GM23338 (cell line): ENCODE measurements around the gene METTL24. TPM values are rescaled to one million over a fixed set of nuclear protein-coding genes. Genes with fewer than 3 reads are reported as not detected.
"Not testable (repeated sequence)": the region's sequence is repeated elsewhere in the genome, so short reads cannot be mapped to it uniquely, and the experiment has no call there.

Source experiments
- ATAC-seq: fragments of 200-7000 bp; cut with Tn5 transposase; 3 replicates; pipeline ENCODE4 v1.9.1; 2020
- DNase-seq: peaks from one replicate; pipeline ENCODE4 v3.0.0-alpha.2; 2015; ENCODE audit warnings: low spot score
- H2AFZ ChIP-seq: fragments of 200-600 bp; sonication (generic); 2 replicates; pipeline ENCODE4 v1.8.0; 2016; ENCODE audit warnings: antibody characterized with exemption, mild to moderate bottlenecking, moderate library complexity
- H3F3A ChIP-seq: fragments of 200-600 bp; sonication (generic); replicated peaks from 2 replicates; pipeline ENCODE4 v1.8.0; 2017; ENCODE audit warnings: antibody characterized with exemption, mixed run types, low read depth
- H3K27ac ChIP-seq: fragments of 200-600 bp; sonication (generic); 2 replicates; pipeline ENCODE4 v1.6.1; 2016; ENCODE audit warnings: low read depth
- H3K27me3 ChIP-seq: fragments of 200-600 bp; sonication (generic); 2 replicates; pipeline ENCODE4 v1.8.0; 2016; ENCODE audit warnings: mild to moderate bottlenecking, mixed run types, moderate library complexity; ENCODE audit not compliant: insufficient read depth
- H3K36me3 ChIP-seq: fragments of 200-600 bp; sonication (generic); 2 replicates; pipeline ENCODE4 v1.8.0; 2016; ENCODE audit warnings: mild to moderate bottlenecking; ENCODE audit not compliant: insufficient read depth
- H3K4me1 ChIP-seq: fragments of 200-600 bp; sonication (generic); 2 replicates; pipeline ENCODE4 v1.8.0; 2016; ENCODE audit warnings: mild to moderate bottlenecking, moderate library complexity; ENCODE audit not compliant: insufficient read depth
- H3K4me2 ChIP-seq: fragments of 200-600 bp; sonication (generic); 2 replicates; pipeline ENCODE4 v1.7.1; 2017; ENCODE audit warnings: mixed run types
- H3K4me3 ChIP-seq: fragments of 200-600 bp; sonication (generic); 2 replicates; pipeline ENCODE4 v1.6.1; 2016; ENCODE audit warnings: mixed run types
- H3K79me2 ChIP-seq: fragments of 200-600 bp; sonication (generic); replicated peaks from 2 replicates; pipeline ENCODE4 v1.8.0; 2017; ENCODE audit warnings: mild to moderate bottlenecking; ENCODE audit not compliant: insufficient read depth
- H3K9me2 ChIP-seq: fragments of 200-600 bp; sonication (generic); 2 replicates; pipeline ENCODE4 v1.8.0; 2017; ENCODE audit not compliant: insufficient read depth
- H4K20me1 ChIP-seq: fragments of 200-600 bp; sonication (generic); replicated peaks from 2 replicates; pipeline ENCODE4 v1.8.0; 2017; ENCODE audit warnings: mild to moderate bottlenecking; ENCODE audit not compliant: insufficient read depth
- H3K27ac Mint-ChIP-seq: 2 replicates; pipeline ENCODE4 v1.8.0; 2020; ENCODE audit warnings: inconsistent platforms, mild to moderate bottlenecking, moderate library complexity, mixed read lengths
- H3K27me3 Mint-ChIP-seq: 3 replicates; pipeline ENCODE4 v1.8.0; 2022; ENCODE audit warnings: low read depth, mild to moderate bottlenecking, moderate library complexity, mixed read lengths, inconsistent platforms; ENCODE audit not compliant: insufficient read depth, poor library complexity
- H3K36me3 Mint-ChIP-seq: 3 replicates; pipeline ENCODE4 v1.8.0; 2021; ENCODE audit warnings: low read depth, mild to moderate bottlenecking, inconsistent platforms, moderate library complexity, mixed read lengths
- H3K4me1 Mint-ChIP-seq: 3 replicates; pipeline ENCODE4 v1.8.0; 2020; ENCODE audit warnings: mild to moderate bottlenecking, inconsistent platforms, mixed read lengths
- H3K4me3 Mint-ChIP-seq: 3 replicates; pipeline ENCODE4 v1.8.0; 2021; ENCODE audit warnings: moderate library complexity, mild to moderate bottlenecking, inconsistent platforms, mixed read lengths
- H3K9me3 Mint-ChIP-seq: 3 replicates; pipeline ENCODE4 v1.8.0; 2020; ENCODE audit warnings: moderate library complexity, mild to moderate bottlenecking, inconsistent platforms, mixed read lengths
- CREB1 ChIP-seq: fragments of 250-450 bp; sonication (Bioruptor Pico); IDR thresholded peaks from 2 replicates; pipeline ENCODE4 v1.5.0; 2020; ENCODE audit warnings: low read depth, mild to moderate bottlenecking, moderate library complexity
- CTCF ChIP-seq, 2 experiments: fragments of 200-600 bp in 1 of 2; sonication (generic) in 1 of 2; conservative IDR thresholded peaks; 2 replicates each; pipeline versions ENCODE4 v1.5.1 to v1.6.1; 2016 to 2017; ENCODE audit warnings: antibody characterized with exemption in 2 of 2, low read depth in 2 of 2, mild to moderate bottlenecking in 2 of 2, moderate library complexity in 1 of 2
- ETS1 ChIP-seq: IDR thresholded peaks from 2 replicates; pipeline ENCODE4 v1.6.1; 2016; ENCODE audit warnings: antibody characterized with exemption
- JUNB ChIP-seq: IDR thresholded peaks from one replicate; pipeline ENCODE4 v1.6.1; 2016; ENCODE audit warnings: antibody characterized with exemption; ENCODE audit not compliant: unreplicated experiment
- NANOG ChIP-seq: IDR thresholded peaks from 2 replicates; pipeline ENCODE4 v1.6.1; 2016; ENCODE audit warnings: antibody characterized with exemption, borderline replicate concordance
- polyA plus RNA-seq: library from polyadenylated mRNA; unstranded; fragments of >200 nt; fragmentation: Nextera tagmentation; extraction: Ambion mirVana; gene quantifications from 2 replicates; pipeline ENCODE4 v1.2.1, GENCODE V29; 2016
- total RNA-seq: library from RNA; depleted of rRNA; stranded (reverse); fragments of >200 nt; shearing (Covaris generic); gene quantifications from 2 replicates; pipeline ENCODE4 v1.2.3, GENCODE V29; 2014

METTL24 gene
- total and polyA plus RNA-seq, 2 experiments from 2014 or later = 0.35 TPM; not detected in 1

- TF ChIP-seq CTCF (conservative IDR thresholded peaks at IDR 0.05; ENCODE audit: low read depth in 2 of 2) (no peak), CREB1 (CRISPR knock-in tag) (no peak), NANOG (no peak)
Observed at GRCh38 chr6:110307368-110307767, 50.8 kb downstream of the METTL24 start (continued).

GRCh38 chr6:110305832-110306231, 52.3 kb downstream of the METTL24 start:
- not testable (repeated sequence) for H3K27ac ChIP-seq, H3K27ac Mint-ChIP-seq

GRCh38 chr6:110303692-110304091, 54.5 kb downstream of the METTL24 start:
- ATAC-seq, H3K36me3 Mint-ChIP-seq, H3K27ac ChIP-seq: not testable (repeated sequence)

More at GRCh38 chr6:110305832-110306231, 52.3 kb downstream of the METTL24 start:
- H3K4me3 Mint-ChIP-seq, ATAC-seq, DNase-seq, H3K27me3 ChIP-seq, H3K36me3 Mint-ChIP-seq, H3K9me3 Mint-ChIP-seq, H2AFZ ChIP-seq, H3K27me3 Mint-ChIP-seq, H3K4me1 ChIP-seq, H3K4me3 ChIP-seq, H3K9me2 ChIP-seq, H3K4me1 Mint-ChIP-seq, H3K36me3 ChIP-seq, H3F3A ChIP-seq, H3K79me2 ChIP-seq, H4K20me1 ChIP-seq, H3K4me2 ChIP-seq: not testable (repeated sequence)

GRCh38 chr6:110298916-110299315, 59.2 kb downstream of the METTL24 start:
- H3K27me3 Mint-ChIP-seq = no peaks in the 10 kb centered on the region
- Histone ChIP-seq H3K27me3 (no peaks in the 10 kb centered on the region), H2AFZ (no peak overlapping the region), H3F3A (no peaks in the 10 kb centered on the region), H3K79me2 (no peaks in the 10 kb centered on the region), H3K4me1 (no peaks in the 10 kb centered on the region), H4K20me1 (no peaks in the 10 kb centered on the region), H3K27ac (no peak overlapping the region), H3K4me2 (no peak overlapping the region), H3K36me3 (no peaks in the 10 kb centered on the region), H3K9me2 (peaks cover 6% of the 10 kb centered on the region; the same call in 1 of the 2 replicates), H3K4me3 (no peak overlapping the region)
- DNase-seq = no peak
- H3K9me3 Mint-ChIP-seq = peaks cover 3% of the 10 kb centered on the region; the same call in 1 of the 3 replicates
- peaks cover 10% of the 10 kb centered on the region; the same call in 2 of the 3 replicates for H3K4me1 Mint-ChIP-seq
- no peak overlapping the region for H3K4me3 Mint-ChIP-seq
- ATAC-seq = no peak
- no peak overlapping the region for H3K27ac Mint-ChIP-seq
- H3K36me3 Mint-ChIP-seq = no peaks in the 10 kb centered on the region
- no peak for TF ChIP-seq NANOG
- no peak for TF ChIP-seq ETS1
- no peak for TF ChIP-seq JUNB
- no peak for TF ChIP-seq CTCF (conservative IDR thresholded peaks at IDR 0.05; ENCODE audit: low read depth in 2 of 2)

More at GRCh38 chr6:110303692-110304091, 54.5 kb downstream of the METTL24 start:
- DNase-seq, H3K9me2 ChIP-seq, H3K79me2 ChIP-seq, H3F3A ChIP-seq, H3K9me3 Mint-ChIP-seq, H3K4me3 ChIP-seq, H3K4me2 ChIP-seq, H3K27me3 ChIP-seq, H3K4me1 ChIP-seq, H3K27ac Mint-ChIP-seq, H3K36me3 ChIP-seq, H3K27me3 Mint-ChIP-seq, H4K20me1 ChIP-seq, H3K4me3 Mint-ChIP-seq, H3K4me1 Mint-ChIP-seq, H2AFZ ChIP-seq: not testable (repeated sequence)
